Subcutaneous adipose tissue (tissue), 4 donors: ENCODE results near the gene SLC26A2. TPM values are rescaled to one million over a fixed set of nuclear protein-coding genes. Genes with fewer than 3 reads are reported as not detected.

Source experiments
- total RNA-seq, 4 donors: library from RNA; depleted of rRNA; stranded (reverse); fragments of >200 nt; gene quantifications; one replicate each; pipeline ENCODE4 v1.1.0, GENCODE V29; 2016
- TF ChIP-seq, protein P1 (sequence below): fragments of 450-650 bp; IDR thresholded peaks from one replicate; pipeline ENCODE4 v1.5.1; 2016; ENCODE audit warnings: low read depth, mild to moderate bottlenecking, control low read depth, antibody characterized with exemption, moderate library complexity

The SLC26A2 gene
- total RNA-seq, 4 donors from 2014 or later = 11.4 to 16.6 (median 12.7) TPM

- TF ChIP-seq, protein P1, sequence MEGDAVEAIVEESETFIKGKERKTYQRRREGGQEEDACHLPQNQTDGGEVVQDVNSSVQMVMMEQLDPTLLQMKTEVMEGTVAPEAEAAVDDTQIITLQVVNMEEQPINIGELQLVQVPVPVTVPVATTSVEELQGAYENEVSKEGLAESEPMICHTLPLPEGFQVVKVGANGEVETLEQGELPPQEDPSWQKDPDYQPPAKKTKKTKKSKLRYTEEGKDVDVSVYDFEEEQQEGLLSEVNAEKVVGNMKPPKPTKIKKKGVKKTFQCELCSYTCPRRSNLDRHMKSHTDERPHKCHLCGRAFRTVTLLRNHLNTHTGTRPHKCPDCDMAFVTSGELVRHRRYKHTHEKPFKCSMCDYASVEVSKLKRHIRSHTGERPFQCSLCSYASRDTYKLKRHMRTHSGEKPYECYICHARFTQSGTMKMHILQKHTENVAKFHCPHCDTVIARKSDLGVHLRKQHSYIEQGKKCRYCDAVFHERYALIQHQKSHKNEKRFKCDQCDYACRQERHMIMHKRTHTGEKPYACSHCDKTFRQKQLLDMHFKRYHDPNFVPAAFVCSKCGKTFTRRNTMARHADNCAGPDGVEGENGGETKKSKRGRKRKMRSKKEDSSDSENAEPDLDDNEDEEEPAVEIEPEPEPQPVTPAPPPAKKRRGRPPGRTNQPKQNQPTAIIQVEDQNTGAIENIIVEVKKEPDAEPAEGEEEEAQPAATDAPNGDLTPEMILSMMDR = no peak
Observed at GRCh38 chr5:149939546-149939945, 21.0 kb upstream of the SLC26A2 start.

- TF ChIP-seq, protein P1 = no peak
Observed at GRCh38 chr5:149940077-149940574, 20.4 kb upstream of the SLC26A2 start.

GRCh38 chr5:149940941-149941644 lies 19.5 kb upstream of the SLC26A2 start:
- TF ChIP-seq, protein P1 = no peak

GRCh38 chr5:149941795-149942194 lies 18.8 kb upstream of the SLC26A2 start:
- TF ChIP-seq, protein P1 = no peak

- TF ChIP-seq, protein P1 = no peak
Observed at GRCh38 chr5:149942199-149942598, 18.4 kb upstream of the SLC26A2 start.

DNA sequence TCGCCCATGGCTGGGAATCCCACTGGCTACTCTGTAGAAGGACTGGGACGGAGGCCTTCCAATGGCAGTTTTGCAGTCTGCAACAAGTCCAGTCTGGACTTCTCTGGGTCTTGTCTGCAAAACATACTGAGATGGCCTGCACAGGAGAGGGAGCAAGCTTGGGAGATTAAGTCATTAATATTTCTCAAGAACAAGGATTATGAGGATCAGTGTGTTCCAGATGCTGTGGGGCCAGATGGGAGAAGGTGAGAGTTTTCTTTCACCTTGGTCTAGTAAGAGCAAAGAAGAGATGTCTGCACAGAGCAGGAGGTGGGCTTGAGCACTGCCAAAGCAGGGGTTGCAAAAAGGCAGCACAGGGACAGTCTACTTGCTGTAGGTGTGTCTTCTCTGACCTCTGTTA lies 15.9 kb upstream of the SLC26A2 start, which contains the start of gene PDE6A:
Gene PDE6A (minus strand): TSS at position 128 of the 400 bp plus-strand sequence. CDS start 120 bp downstream, at position 8.
- TF ChIP-seq, protein P1 = no peak

DNA sequence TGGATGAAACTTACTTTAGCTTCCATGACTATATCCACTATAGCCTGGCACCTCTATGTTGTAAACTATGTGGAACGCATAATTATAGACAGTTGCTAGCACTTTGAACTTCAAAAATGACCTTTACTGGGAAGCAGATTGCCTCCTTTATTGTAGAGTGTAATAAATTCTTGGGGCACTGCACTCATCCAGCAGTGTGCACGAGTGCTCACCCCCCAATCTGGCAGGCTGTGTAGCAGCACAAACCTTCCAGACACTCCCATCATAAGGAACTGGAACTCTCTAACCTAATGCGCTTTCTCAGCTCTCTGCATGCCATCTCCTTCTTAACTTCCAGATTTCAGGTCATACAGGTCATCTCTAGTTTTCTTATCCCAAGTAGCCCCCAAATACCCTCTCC lies 14.4 kb upstream of the SLC26A2 start:
- TF ChIP-seq, protein P1 = no peak
